ENCODE data around the gene TRIOBP. TPM values are rescaled to one million over a fixed set of nuclear protein-coding genes. Genes with fewer than 3 reads are reported as not detected.
A peak's percentile ranks its signal among the peaks of the same experiment; 100 is the strongest.
"Not testable (repeated sequence)": the region's sequence is repeated elsewhere in the genome, so short reads cannot be mapped to it uniquely, and the experiment has no call there.

TRIOBP gene, protein sequence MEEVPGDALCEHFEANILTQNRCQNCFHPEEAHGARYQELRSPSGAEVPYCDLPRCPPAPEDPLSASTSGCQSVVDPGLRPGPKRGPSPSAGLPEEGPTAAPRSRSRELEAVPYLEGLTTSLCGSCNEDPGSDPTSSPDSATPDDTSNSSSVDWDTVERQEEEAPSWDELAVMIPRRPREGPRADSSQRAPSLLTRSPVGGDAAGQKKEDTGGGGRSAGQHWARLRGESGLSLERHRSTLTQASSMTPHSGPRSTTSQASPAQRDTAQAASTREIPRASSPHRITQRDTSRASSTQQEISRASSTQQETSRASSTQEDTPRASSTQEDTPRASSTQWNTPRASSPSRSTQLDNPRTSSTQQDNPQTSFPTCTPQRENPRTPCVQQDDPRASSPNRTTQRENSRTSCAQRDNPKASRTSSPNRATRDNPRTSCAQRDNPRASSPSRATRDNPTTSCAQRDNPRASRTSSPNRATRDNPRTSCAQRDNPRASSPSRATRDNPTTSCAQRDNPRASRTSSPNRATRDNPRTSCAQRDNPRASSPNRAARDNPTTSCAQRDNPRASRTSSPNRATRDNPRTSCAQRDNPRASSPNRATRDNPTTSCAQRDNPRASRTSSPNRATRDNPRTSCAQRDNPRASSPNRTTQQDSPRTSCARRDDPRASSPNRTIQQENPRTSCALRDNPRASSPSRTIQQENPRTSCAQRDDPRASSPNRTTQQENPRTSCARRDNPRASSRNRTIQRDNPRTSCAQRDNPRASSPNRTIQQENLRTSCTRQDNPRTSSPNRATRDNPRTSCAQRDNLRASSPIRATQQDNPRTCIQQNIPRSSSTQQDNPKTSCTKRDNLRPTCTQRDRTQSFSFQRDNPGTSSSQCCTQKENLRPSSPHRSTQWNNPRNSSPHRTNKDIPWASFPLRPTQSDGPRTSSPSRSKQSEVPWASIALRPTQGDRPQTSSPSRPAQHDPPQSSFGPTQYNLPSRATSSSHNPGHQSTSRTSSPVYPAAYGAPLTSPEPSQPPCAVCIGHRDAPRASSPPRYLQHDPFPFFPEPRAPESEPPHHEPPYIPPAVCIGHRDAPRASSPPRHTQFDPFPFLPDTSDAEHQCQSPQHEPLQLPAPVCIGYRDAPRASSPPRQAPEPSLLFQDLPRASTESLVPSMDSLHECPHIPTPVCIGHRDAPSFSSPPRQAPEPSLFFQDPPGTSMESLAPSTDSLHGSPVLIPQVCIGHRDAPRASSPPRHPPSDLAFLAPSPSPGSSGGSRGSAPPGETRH (N-terminal part only)
- 89.1 and 114 TPM in 2 replicates for total RNA-seq

GRCh38 chr22:37696657-37697537 is at the start of gene TRIOBP:
Gene TRIOBP (plus strand): TSS chr22:37697048. CDS start chr22:37701366, 4,318 bp downstream.
- DNase-seq (ENCODE audit: low read depth): peak; percentile 92

DNA sequence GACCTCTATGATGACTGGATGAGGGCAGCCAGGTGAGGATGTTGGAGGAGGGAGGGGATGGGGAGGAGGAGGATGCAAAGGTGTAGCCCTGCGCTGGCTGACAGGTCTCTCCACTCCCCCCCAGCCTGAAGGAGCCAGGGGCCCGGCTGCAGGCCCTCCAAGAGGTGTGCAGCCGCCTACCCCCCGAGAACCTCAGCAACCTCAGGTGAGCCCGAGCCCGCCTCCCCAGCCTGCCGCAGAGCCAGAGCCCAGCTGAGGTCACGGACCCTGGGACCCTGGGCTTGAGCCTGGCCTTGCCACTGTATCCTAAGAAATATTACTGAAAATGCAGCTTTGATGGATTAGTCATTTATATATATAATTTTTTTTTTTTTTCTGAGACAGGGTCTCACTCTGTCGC is 49.5 kb upstream of the TRIOBP start:
- DNase-seq (ENCODE audit: low read depth): no peak

DNA sequence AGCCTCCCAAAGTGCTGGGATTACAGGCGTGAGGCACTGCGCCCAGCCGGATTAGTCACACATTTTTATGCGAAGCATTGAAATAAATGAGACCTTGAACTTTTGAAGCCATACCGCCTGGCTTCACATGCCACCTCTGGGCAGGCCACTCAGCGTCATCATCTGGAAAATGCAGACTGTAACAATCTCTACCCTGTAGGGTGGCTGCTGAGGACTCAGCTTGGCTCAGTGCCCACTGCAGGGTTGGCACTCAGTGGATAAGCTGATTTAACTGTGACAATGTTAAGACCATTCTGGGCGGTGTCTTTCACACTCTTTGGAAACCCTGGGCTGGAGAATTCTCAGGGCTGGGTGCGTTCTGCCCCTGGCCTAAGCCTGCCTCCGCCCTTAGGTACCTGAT is 48.9 kb upstream of the TRIOBP start:
- no peak for DNase-seq (ENCODE audit: low read depth)

GRCh38 chr22:37650463-37651136 is 46.2 kb upstream of the TRIOBP start:
- DNase-seq (ENCODE audit: low read depth): no peak

- DNase-seq (ENCODE audit: low read depth): no peak
These were observed 42.1 kb upstream of the TRIOBP start for GRCh38 chr22:37654563-37655251.

DNA sequence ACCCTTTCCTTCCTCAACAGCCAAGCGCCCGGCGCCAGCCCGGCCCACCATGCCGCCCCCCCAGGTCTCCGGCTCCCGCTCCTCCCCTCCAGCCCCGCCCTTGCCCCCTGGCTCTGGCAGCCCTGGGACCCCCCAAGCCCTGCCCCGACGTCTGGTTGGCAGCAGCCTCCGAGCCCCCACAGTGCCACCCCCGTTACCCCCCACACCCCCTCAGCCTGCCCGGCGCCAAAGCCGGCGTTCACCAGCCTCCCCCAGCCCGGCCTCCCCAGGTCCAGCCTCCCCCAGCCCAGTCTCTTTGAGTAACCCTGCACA is 41.6 kb upstream of the TRIOBP start:
- no peak for DNase-seq (ENCODE audit: low read depth)

- DNase-seq (ENCODE audit: low read depth): not testable (repeated sequence)
These were observed 40.3 kb upstream of the TRIOBP start for GRCh38 chr22:37656583-37656982.

DNA sequence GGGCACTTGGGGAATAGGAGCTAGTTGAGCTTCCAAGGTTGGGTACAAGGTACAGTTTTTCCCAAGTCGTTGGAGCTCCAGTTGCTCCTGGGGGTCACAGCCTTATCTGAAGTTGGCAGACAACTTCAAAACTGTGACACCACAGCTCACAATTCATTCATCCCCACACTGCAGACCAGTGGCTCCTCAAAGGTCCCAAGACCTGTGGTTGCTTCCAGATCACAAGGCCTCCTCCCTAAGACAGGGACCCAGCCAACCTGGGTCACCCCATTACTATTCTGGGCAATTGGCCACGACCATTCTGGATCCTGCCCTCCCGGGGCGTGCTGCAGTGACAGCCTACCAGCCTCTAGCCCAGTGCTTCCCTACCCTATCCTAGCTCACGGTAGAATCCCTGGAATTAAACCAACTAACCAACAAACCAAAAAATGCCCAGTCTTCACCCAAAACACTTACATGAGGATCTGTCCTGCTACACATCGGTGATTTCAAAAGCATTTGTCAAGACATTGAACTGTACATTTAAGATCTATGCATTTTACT is 39.2 kb upstream of the TRIOBP start:
- DNase-seq (ENCODE audit: low read depth): peak; percentile 15

GRCh38 chr22:37658133-37659065 is 38.4 kb upstream of the TRIOBP start, which contains the start of gene PDXP:
Gene PDXP (plus strand): TSS chr22:37658723. CDS start chr22:37658783, 60 bp downstream.
- DNase-seq (ENCODE audit: low read depth): peak; percentile 99

DNA sequence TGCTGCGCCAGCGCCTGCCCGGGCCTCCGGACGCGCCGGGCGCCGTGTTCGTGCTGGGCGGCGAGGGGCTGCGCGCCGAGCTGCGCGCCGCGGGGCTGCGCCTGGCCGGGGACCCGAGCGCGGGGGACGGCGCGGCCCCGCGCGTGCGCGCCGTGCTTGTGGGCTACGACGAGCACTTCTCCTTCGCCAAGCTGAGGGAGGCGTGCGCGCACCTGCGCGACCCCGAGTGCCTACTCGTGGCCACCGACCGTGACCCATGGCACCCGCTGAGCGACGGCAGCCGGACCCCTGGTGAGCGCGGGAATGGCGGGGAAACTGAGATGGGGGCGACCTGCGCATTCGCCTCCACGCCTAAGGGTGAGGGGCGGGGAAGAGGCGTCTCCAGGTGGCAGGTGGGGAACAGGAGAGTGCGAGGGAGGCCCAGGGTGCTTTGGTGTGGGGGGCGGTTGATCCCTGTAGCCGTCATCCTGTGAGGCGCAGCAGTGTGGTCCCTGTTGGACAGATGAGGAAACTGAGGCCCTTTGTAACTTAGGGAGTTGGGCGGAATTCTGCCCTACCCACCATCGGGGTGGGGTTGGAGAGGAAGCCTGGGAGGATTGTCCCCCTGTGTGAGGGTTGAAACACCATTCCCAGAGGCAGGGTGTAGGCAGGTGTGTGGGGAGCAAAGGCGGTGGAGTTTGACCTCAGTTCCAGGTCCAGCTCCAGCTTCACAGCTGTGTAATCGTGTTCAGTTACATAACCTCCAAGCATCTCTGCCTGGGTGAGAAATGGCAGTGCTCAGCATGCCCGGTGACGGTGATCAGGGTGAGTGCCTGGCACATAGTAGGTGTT is 37.6 kb upstream of the TRIOBP start:
- DNase-seq (ENCODE audit: low read depth): no peak

DNA sequence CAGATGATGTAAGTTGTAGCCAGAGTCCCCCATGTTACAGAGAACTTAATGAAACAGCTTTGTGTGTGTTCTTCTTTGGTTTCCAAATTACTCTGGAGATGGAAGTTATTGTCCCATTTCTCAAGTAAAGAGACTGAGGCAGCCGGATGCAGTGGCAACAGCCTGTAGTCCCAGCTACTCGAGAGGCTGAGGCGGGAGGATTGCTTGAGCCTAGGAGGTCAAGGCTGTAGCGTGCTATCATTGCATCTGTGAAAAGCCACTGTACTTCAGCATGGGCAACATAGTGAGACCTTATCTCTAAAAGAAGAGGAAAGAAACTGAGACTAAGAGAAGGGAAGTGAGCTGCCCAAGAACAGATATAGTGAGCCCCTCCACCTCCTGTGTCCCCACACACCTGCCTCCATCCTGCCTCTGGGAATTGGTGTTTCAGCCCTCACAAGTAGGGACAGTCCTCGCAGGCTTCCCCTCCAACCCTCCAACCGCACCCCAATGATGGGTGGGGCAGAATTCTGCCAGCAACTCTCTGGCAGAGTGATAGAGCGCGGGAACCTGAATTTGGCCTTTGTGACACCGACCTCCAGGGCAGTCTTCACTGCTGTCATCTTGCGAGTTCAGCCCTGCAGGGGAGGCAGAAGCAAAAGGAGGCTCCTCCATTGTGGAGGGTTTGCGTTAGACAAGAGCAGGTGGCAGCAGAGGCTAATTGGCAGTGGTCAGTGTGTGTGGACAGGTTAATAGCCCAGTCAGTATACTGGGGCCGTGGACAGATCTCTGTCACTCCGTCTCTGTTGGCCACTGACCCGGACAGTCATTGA is 36.7 kb upstream of the TRIOBP start:
- DNase-seq (ENCODE audit: low read depth): no peak

GRCh38 chr22:37660709-37661045 is 36.2 kb upstream of the TRIOBP start:
- no peak for DNase-seq (ENCODE audit: low read depth)

GRCh38 chr22:37661160-37661924 is 35.5 kb upstream of the TRIOBP start:
- peak; percentile 37 for DNase-seq (ENCODE audit: low read depth)

DNA sequence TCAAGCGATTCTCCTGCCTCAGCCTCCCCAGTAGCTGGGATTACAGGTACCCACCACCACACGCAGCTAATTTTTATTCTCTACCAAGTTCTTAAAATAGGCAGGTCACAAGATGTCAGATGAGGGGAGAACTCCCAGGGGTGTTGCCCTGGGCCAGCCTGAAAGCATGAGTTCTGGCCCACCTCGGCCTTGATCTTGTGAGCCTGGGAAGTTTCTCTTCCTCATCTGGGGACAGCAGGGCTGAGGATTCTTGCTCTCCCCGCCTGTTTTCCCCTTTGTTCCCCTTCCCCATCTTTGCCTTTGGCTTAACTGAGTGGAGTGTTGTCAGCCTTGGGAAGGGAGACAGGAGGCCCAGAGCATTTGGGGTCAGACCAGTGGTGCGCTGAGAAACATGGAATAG is 34.8 kb upstream of the TRIOBP start:
- no peak for DNase-seq (ENCODE audit: low read depth)

GRCh38 chr22:37663521-37664140 is 33.2 kb upstream of the TRIOBP start:
- DNase-seq (ENCODE audit: low read depth): no peak

Measured in renal cortical epithelial cell (primary cell).